HG02970 (cell line): ENCODE results near the gene SNX17.

ENCODE experiments used
- ATAC-seq: cut with Tn5 transposase; IDR thresholded peaks from one replicate; pipeline ENCODE4 v1.9.1; 2021; ENCODE audit warnings: mild to moderate bottlenecking, moderate library complexity, moderate number of reproducible peaks; ENCODE audit not compliant: unreplicated experiment, low FRiP score

Gene SNX17

DNA sequence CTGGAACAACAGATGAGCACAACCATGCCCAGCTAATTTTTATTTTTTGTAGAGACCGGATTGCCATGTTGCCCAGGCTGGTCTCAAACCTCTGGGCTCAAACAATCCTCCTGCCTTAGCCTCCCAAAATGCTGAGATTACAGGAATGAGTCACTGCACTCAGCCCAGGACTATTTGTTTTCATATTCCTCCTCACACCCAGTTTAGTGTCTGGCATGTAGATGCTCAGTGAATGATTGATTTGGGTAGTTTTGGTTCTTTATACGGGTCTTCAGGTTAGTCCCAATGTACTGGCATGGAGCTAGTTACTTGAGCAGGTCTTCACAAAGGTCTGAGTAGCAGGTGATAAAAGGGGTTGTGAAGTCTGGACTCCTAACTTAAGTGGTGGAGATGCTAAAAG, 6.5 kb upstream of the SNX17 start:
- no peak for ATAC-seq

DNA sequence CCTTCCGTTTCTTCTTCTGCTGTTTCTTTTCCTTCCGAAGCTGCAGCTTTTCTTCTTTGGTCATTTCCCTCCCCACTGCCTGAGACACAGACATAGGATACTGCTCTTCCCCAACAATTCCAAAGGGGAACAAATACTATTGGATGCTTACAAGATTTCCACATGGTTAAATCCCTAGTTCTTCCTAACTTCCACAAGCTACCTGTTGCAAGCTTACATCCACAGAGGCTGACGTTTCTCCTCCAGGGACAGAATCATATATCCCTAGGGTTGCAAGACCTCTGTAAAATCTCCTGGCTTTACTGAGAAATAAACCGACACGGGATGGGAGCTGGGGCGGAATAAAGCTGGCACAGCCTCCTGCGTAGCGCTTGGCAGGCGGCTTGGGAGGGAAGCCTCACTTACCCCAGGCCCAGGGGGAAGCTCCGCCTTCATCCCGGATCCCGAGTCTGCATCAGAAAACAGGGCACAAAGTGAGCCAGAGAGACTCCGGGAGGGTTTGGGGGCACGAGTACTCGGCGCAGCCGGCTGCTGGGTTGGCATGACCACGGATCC, 868 bp upstream of the SNX17 start:
- peak; percentile 4 for ATAC-seq

DNA sequence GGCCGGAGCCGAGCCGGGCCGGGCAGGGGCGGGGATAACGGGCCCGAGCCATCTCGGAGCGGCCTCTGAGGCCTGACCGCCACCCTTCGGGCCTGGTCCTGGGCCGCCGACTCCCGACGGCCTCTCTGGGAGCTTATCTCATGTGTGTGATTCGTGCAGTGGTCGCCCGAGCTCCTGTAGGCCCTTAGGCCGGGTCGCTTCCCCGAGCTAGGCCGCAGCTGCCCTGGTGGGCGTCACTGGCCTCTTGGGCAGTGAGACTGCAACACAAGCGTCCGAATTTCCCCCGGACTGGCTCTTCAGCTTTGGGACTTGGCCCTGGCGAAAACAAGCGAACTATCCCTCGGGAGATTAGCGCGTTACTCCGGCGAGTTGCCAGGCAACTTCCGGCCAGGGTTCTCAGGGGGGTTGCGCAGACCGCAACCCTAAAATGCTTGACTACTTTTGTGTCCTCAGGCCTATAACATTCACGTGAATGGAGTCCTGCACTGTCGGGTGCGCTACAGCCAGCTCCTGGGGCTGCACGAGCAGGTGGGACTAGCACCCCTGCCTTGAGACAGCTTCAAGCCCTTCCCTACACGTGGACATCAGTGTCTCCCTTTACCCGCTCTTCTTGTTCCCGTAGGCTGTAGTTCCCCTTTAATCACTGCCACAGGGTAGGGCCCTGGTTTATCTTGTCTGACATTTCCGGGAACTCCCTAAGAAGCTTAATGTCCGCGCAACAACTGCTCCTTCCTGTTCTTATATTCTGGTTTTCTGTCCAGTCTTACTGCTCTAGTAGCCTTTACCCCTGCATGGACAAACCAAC, 602 bp downstream of the SNX17 start:
- peak; percentile 4 for ATAC-seq

DNA sequence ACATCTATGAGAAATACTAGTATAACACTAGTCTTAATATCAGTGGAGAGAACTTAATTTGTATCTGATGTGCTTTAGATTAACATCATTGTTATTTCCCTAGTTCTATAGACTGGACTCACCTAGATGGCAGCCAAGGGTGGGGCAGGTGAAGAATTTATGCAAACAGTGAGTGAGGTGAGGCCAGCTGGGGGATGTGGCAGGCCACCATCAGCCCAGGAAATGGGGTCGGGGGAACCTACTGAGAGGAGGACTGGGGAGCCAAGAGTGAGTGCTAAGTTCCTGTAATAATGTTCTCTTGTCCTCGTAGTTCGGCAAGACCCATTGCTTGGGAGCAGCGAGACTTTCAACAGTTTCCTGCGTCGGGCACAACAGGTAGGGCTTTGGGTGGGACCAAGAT, 2.5 kb downstream of the SNX17 start:
- no peak for ATAC-seq

DNA sequence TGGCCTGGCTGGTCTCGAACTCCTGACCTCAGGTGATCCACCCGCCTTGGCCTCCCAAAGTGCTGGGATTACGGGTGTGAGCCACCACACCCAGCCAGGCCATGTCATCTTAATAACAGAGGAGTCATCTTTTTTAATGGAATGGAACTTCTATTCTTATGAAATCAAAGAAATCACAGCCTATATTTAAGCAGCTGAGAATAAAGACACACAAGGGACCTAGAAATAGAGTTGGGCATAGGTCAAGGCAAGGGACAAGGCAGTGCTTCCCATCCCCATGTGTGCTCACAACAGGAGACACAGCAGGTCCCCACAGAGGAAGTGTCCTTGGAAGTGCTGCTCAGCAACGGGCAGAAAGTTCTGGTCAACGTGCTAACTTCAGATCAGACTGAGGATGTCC, 3.2 kb downstream of the SNX17 start:
- ATAC-seq, result no peak

DNA sequence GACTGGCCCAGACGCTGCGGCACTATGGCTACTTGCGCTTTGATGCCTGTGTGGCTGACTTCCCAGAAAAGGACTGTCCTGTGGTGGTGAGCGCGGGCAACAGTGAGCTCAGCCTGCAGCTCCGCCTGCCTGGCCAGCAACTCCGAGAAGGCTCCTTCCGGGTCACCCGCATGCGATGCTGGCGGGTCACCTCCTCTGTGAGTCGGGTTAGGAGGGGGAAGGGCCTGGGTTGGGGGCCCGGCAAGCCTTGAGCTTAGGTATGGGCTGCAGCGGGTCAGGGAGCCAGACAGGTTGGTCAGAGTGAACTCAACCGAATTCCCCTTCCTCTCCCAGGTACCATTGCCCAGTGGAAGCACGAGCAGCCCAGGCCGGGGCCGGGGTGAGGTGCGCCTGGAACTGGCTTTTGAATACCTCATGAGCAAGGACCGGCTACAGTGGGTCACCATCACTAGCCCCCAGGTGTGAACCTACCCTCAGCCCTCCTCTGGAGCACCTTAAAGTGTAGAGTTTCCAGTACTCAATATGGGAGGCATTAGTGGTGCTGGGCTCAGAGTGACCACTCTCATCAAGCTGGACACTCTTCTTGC, 5.2 kb downstream of the SNX17 start:
- ATAC-seq, result no peak

DNA sequence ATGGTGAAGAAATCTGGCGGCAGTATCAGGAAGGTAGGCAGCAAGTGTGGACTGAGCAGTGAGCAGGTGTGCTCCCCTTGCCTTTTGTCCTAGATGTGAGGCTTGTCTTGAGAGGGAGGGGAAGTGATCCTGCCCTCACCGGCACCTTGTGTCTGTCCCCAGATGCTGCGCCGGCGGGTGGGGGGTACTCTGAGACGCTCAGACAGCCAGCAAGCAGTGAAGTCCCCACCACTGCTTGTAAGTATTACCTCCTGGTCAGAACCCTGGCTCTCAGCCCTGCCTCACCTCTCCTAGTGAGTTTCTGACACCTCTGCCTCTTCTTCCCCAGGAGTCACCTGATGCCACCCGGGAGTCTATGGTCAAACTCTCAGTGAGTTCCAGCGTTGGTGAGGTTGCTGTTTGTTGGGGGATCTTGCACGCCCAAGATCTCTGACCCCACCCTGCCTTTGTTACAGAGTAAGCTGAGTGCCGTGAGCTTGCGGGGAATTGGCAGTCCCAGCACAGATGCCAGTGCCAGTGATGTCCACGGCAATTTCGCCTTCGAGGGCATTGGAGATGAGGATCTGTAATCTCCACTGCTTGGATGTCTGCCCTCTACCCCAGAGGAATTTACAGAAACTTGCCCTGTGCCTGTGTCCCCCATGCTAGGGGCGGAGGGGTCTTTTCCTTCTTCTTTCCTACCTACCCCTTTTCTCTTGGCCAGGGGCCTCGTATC, 5.9 kb downstream of the SNX17 start:
- ATAC-seq, result no peak

DNA sequence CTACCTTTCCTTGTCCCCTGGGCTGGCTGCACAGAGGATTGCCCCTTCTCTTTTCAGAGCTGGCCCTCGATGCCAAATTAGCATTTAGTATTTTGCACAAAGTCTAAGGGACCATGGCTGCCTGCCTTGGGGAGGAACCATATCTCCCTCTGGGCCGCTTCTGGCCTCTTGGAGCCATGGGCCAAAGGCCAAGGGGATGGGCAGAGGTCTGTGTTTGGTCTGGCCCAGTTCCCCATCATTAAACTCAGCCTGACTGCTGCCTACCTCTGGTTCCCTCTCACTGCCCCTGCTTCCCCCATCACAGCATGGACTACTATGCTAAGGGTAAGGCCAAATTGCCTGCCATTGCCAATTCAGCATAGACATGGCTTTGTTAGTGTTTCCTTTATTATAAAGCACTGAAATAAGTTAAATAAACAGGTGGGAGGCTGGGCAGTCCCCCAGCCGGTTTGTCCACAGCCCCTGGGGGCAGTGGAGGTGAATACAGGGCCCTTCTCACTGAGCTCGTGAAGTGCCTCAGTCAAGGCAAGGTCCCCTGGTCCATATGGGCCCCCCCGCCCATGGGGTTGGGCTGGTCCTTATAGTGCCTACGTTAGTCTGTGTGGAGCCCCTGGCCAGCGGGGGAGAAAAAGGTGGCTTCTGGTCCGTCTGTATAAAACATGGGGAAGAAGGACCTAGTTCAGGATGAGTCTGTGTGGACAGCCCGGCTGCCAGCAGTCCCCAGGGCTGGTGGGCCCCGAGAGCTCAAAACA, 6.6 kb downstream of the SNX17 start:
- no peak for ATAC-seq

DNA sequence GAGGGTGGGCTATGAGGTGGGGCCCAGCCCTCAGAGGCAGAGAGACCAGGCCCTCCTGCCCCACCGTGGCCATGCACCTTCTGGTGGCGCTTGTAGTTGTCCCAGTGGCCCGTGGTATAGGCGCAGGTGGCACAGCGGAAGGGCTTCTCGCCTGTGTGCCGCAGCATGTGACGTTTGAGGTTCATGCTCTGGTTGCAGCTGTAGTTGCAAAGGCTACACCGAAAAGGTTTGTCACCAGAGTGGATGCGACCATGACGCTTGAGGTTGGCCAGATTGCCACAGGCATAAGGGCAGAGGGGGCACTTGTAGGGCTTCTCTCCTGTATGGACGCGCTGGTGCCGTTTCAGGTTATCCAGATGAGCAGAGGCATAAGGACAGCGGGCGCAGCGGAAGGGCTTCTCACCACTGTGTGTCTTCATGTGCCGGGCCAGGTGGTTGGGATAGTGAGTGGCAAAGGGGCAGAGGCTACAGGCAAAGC, 7.2 kb downstream of the SNX17 start:
- ATAC-seq, result no peak

DNA sequence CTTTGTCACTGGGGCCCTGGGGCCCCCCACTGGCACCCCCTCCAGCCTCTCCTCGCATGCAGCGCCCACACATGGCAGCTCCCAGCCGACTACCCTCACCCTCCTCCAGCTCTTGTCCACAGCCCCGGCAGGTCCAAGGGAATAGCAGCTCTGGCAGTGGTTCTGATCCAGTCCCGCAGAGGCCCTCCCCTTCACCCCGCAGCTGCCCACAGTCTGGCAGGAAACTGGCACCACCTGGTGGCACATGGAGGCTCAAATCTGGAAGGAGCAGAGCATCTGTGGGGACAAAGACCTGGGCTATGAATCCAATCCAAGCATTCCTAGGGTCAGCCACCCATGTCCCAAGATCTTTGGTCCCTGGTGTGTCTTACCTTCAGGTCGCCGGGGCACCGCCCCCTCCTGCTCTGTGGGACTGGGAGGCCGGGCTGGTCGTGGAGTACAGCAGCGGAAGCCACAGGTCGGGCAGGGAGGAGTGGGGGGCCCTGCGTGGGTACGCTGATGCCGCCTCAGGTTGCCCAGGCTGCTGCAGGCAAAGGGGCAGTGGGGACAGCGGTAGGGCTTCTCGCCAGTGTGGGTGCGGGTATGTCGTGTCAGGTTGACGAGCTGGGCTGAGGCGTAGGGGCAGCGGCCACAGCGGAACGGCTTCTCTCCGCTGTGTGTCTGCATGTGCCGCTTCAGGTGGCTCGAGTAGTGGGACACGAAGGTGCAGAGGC, 7.8 kb downstream of the SNX17 start:
- ATAC-seq, result no peak

DNA sequence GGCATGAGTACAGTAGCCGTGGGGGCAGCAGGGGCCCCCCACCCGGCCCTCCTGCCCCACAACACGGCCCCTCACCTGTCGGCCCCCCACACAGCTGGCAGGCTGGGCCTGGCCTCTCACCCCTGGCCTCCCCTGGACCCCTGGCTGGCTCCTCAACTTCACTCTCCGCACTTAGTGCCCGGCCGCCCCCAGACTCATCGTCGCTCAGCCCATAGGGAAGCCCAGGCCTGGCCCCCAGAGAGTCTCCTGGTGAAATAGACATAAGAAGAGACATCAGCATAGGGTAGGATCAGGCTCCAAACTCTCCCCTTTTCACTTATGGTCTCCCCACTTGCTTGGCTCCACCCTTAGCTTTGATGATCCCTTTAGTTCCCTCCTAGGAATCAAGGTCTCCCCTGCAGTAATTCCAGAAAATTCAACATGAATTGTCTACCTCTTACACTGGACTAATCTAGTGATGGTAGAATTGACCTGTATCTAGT, 8.4 kb downstream of the SNX17 start:
- no peak for ATAC-seq

DNA sequence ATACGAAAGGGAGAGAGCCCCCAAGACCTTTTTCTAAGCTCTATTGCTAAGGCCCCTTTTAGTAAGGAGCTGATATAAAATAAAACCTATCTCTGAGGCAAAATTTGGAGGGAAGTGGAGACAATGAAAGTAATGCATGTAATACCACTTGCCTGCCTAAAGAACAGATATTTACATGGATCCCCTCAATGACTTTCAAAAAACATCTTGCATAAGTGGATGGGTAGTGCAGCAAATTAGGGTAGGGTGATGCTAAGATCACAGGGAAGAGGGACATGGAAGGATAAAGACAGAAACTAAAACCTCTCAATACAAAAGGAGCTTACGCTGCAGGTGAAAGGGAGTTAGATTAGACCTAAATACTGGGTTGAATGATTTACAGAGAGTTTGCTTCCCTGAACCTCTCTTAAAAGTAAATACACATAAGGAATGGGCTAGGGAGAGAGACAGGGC, 9.0 kb downstream of the SNX17 start:
- no peak for ATAC-seq

DNA sequence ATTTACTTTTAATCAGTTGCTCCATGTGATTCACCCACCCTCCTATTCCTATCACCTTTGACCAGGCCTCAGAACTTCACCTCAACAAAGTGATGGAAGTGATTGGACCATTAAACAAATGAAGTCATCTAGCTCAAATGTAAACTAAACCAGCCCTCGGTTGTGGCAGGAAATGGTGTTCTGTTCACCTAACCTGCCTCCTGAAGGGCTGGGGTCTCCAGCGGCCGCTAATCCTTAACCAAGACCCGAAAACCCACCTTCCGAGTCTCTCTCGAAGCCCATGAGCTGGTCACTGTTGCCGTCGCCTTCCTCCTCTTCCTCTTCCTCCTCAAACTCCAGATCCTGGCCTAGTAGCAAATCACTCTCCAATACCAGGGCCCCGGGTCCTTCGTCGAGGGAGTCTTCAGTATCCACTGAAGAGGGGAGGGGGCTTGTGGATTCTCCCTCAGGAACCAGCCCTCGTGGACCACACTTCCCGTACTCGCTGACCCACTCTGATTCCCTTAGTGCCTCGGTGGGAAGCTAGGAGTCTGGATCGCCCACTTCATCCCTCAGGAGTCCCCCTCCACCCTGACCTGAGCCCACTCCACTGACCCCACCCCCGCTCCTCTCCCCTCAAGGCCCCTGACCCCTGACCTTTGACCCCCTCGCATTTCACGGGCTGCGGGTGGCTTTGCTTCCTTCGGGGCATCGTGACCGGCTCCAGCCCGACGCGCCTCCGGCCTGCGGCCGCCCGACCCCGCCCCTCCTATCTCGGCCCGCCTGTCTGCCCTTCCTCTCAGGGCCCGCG, 9.6 kb downstream of the SNX17 start:
- peak; percentile 19 for ATAC-seq

DNA sequence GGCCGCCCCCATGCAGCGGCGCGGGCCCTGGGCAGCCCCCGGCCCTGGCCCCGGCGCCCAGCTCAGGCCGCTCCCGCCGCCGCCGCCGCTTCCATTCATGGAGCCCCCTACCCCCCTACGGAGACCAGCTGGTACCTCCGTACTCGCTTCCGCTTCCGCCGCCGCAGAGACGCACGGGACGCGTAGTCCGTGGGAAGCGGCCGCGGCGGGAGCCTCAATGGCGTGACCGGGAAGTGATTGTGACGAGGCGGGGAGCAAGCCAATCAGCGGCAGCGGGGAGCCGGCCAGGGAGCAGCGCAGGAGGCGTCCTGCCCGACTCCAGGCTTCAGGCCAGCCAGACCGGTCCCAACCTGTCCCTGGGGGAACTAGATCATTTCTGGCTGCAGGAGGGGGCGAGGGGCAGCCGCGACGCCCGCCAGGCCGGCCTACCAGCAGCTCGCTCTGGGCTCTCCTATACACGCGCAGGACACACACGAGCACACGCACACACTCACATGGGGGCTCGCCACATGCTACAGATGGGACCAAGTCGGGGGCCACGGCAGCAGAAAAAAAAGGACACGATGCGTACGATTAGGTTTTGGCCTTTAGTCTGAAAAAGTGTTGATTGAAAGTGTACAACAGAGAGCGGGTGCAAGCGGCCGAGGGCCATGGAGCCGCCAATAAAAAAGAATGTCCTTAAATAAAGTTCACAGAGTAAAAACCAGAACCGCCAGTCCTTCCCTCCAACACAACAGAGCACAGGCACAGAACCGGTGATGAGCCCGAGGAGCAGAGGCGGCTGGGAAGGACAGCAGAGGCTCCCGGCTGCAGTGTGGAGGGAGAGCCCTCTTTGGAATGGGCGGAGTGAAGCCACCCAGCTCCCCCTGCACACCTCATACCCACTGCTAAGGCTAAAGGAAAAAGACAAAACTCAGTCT, 10.5 kb downstream of the SNX17 start, which contains the start of gene ZNF513:
Gene ZNF513 (minus strand): TSS at position 109 of the 920 bp plus-strand sequence. CDS start 208 bp downstream, outside the sequence.
- ATAC-seq, result peak; percentile 73

DNA sequence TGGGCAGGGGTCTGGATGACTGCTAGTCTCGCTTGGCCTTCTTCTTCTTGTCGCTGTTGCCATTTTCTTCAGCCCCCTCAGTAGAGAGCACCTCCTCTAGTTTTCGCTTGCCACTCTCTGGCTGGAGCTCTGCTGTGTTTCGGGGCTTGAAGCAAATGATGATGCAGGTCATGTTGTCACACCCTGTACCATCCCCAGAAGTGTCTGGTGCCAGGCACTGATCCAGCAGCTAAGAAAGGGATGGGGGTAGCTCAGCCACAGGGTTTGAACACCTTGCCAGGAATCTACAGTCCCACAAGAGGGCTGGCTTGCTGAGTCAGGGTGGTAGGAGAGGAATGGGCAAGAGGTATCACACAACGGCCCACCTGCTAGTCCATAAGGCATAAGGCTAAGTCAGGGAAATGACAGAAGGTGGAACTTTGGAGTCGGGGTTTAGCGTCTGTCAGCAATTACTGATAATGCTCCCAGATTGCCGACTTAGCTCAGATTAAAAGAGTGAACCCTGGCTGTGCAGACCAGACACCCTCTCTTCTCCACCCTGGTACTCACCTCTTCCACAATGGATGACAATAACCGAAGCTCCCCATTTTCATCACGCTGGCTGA, 11.3 kb downstream of the SNX17 start:
- no peak for ATAC-seq

DNA sequence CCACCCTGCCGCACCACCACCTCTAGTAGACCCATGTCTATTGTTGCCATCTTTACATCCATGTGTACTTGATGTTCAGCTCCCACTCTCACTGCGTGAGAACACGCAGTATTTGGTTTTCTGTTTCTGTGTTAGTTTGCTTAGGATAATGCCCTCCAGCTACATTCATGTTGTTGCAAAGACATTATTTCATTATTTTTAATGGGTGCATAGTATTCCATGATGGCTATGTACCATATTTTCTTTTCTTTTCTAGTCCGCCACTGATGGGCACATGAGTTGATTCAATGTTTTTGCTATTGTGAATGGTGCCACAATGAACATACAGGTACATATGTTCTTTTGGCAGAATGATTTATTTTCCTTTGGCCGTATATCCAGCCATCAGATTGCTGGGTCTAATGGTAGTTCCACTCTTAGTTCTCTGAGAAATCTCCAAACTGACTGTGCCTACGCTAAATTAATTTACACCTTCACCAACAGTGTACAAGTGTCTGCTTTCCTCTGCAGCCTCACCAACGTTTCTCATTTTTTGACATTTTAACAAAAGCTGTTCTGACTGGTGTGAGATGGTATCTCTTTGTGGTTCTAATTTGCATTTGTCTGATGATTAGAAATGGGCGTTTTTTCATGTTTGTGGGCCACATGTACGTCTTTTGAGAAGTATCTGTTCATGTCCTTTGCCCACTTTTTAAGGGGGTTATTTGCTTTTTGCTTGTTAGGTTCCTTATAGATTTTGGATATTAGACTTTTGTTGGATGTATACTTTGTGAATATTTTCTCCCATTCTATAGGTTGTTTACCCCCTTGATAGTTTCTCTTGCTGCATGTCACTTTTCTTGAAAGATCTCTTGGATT, 20.6 kb downstream of the SNX17 start:
- ATAC-seq, result no peak
